Inferior parietal cortex (tissue), 1 donor: ENCODE results near the gene ZNF862.

Experiments used
- DNase-seq: peaks from one replicate; pipeline ENCODE4 v3.0.0-alpha.2; 2016; ENCODE audit errors: extremely low spot score

Gene ZNF862

DNA sequence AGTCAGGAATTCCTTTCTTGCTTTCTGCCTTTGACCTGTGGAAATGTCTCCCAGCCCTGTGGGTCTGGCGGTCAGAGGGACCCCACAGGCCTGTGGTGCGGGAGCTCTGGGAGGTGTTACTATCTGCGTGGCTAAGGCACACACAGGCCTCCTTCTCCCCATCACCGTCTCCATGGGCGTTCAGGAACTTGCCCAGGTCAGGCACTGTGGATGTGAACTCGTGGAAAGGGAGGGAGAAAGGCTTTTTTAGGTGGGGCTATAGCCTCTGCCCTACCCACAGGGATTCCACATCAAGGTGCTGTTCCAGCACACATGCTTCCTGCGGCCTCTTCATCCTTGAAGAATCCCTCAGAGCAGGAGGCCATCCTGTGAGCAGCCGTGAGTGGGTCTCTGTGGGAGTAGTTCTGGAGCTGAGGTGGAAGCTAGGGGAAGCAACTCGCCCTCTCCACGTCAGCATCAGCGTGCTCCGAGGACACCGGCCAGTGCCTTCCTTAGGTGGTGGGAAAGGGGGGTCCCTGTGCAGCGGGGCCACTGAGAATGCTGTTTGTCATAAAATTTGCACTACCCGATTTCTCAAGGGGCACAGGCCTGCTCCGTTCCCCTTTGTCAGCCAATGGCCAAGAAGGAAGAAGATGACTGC is 28.1 kb downstream of the ZNF862 start:
- no peak for DNase-seq

DNA sequence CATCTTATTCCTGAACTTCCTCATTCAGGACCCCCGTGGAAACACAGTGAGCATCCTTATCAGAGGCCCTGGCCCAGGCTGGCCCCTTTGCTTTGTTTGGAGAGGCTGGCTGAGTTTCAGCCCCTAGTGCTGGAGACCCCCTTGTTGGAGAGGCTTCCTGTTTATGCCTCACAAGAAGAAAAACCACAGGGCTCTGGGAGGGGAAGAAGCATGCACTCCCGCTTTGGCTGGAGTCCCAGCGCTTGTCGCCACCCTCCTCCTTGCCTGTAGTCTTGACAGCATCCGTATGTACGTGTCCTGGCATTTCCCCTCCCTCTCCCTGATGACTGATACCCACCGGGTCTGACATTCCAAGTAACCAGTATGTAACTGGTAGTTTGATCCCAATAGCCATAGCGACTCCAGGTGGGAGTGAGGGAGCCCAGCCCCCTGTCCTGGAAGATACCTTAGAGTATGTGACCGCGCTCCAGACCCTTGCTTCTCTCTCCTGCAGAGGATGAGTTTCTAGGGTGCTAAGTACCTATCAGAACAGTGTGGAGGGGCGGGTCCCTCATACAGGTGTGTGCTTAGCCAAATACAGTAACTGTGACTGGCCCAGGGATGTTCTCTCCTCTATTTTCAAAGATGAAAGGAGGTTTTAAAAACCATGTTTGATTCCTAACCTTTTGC is 28.7 kb downstream of the ZNF862 start:
- no peak for DNase-seq

DNA sequence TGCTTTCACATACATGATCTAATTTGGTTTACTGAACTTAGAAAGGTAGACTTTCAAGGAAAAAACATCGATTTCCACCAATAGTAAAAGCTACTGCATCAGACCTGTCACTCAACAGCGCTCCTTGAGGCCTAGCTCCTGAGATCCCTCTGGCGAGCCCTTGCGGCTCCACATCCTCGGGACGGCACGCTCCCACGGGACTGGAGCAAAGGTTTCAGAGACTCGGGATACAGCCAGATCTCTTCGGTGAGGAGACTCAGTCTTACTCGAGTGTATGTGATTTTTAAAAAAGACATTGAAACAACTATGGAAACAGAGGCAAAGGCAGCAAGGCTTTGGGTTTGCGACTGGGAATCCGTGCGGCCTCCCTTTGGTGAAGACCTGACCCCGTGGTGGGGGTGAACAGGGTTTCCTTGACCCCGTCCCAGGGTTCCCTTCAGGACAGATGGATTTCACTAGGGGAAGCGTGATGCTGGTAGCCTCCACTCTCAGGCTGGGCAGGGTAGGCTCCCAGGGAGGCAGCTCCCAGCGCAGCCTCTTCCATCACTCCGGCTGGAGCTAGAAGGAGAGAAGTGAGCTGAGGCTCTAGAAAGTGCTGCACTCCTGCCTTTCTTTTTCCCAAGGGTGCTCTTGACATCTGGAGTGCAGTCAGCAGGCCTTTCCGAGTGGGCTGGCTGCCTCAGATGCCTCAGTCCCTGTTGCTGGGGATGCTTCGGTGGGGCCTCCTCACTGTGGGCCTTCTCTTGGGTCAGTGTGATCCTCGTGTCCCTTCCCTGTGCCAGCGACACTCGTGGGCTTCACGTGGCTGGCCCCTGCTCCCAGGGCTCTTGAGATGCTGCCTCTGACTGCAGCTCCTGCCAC is 29.8 kb downstream of the ZNF862 start:
- DNase-seq: no peak

DNA sequence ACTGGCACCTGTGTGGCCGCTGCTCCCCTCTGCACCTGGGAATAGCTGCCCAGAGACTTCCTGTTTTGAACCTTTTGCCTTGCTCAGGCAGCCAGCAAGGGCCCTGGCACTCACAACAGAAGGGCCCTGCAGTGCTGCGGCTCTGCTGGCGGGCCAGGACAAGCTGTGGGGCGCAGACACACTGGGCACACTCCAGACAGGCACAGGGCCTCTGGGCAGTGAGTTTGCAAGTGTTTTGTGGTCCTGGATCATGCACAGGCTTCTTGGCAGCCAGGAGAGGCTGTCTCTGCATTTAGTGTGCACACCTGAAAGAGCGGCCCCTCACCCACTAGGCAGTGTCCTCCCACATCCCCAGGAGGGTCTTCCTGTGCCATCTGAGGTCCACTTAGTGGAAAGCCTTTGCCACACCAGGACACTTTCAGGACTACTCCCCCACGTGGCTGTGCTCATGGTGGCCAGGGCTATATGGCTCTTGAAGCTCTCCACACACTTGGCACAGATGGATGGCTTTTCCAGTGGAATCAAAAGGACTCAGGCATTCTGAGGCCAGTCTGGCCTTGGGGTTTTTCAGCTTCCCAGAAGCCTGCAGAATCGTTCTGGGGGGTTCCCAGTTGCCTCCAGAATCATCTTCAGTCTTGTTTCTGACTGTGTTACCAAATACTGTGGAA is 30.6 kb downstream of the ZNF862 start:
- no peak for DNase-seq

DNA sequence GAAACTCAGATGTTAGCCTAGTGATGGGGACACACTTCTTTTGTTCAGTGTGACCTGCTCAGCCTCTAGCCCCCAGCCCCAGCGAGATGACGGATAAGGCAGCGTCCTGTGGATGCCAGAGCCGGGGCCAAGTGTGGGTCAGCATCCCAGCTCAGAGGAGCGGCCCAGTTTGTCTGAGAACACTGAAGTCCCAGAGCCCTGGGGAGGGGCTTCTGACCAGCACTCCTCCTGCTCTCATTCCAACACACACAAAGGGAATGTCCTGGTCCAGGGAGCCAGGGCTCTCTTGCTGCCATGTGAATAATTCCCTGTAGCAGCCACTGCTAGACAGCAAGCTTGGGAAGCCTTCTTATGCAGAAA is 31.1 kb downstream of the ZNF862 start:
- DNase-seq: no peak

DNA sequence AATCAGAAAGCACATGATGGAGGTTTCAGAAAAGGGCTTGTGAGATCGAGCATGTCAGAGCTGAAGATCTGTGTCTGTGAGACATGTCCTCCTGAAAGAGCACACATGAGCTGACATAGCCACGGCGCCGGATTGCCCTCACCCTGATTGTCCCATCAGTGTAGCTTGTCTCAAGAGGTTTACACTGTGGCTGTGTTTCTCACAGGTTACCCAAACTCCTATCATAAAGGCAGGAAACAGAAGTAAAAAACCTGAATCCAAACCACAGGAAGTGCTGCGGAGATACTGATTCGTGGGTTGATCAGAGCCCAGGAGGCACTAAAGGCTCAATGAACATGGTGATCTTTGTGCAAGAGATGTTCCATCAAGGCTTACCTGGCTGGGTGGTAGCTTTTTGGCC is 31.7 kb downstream of the ZNF862 start:
- no peak for DNase-seq

DNA sequence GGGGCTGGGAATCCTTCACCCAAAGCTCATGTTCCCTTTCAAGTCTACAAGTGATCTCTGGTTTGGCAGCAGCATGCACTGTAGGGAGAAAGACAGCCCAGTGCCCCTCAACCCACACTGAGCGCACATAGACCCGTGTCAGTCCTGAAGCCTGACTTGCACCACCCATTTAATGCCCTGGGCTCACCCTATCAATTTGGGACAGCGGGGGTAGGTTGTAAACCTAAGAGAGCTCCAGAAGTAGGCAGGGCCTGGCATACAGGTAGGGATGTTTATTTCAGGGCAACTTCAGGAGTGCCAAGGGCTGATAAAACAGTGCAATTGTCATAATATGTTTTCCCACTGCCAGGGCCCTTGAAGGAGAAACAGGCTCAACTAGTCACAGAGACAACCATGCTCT is 32.1 kb downstream of the ZNF862 start:
- DNase-seq: no peak

DNA sequence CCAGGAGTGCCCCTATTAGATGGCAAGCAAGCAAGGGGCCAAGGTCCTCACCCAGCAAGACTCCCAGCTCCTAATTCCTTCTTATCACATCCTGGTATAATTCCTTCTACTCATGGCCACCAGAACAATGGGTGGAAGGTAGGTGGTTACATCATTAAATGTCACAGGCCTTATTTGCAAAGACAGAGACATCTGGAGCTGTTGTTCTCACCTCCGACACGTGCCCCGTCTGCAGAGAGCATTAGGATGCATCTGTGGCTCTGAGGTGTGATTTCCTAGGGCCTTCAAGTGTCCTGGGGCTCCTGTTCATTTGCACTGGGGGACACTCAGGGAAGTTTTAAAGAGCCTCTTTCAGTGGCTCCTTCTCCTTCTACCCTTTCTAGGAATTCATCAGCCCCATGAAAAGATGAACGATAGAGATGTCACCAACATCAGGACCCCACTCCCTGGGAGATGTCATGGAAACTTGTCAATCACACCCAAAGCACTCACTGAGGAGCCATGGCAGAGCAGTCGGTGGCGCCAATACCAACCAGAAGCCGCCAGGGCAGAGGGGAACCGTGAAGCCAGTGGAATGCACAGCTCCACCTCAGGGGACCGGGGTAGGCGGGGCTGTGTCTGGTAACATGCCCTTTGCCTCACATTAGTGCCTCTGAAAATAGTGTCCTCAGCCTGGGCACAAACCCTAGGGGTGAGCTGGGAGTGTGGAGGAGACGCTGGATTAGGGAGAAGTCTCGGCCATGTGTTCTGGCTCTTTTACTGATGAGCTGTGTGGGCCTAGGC is 32.7 kb downstream of the ZNF862 start:
- no peak for DNase-seq

DNA sequence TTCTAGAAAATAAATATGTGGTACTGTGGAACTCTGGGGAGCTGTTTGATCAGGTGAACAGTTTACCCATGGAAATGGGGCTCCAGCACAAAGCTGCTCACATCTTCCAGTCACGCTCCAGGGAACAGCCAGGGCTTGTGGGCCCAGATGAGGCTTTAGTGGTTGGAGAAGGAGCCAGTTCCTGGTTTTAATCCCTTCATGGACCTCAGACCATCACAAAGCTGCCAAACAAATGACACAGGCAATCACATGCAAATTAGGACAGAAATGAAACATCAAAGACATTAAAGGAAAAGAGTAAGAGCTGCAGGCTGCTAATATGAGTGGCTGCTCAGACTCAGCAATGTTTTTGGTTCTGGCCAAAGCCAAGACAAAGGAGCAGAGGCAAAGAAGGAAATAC is 33.4 kb downstream of the ZNF862 start:
- DNase-seq: no peak

DNA sequence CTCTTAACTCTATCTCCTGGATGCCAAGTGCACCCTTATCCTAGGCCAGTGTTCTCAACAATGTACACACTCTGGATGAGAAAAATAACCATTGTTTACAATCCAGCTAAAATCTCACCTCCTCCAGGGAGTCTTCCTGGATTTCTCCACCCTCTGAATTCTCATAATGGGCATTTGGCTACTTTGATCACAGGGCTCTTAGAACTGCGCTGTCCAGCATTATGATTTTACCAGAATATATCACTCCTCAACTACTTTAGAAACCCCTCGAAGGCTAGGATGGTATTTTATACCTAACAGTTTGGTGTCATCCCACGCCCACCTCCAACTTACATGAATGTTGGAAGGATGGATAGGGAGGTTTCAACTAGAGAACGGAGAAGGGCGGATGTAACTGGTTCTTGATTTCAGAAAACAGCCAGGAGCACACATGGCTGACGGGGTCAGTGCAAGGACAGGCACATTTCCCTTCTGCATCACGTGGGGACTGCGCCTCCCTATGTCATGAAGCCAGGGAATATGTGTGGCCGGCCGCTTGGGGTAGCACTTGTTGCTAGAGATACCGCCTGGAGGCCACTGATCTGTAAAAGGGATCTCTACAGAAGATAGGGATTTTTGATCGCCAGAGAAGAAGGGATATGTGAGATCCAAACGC is 34.4 kb downstream of the ZNF862 start:
- peak; percentile 76 for DNase-seq

DNA sequence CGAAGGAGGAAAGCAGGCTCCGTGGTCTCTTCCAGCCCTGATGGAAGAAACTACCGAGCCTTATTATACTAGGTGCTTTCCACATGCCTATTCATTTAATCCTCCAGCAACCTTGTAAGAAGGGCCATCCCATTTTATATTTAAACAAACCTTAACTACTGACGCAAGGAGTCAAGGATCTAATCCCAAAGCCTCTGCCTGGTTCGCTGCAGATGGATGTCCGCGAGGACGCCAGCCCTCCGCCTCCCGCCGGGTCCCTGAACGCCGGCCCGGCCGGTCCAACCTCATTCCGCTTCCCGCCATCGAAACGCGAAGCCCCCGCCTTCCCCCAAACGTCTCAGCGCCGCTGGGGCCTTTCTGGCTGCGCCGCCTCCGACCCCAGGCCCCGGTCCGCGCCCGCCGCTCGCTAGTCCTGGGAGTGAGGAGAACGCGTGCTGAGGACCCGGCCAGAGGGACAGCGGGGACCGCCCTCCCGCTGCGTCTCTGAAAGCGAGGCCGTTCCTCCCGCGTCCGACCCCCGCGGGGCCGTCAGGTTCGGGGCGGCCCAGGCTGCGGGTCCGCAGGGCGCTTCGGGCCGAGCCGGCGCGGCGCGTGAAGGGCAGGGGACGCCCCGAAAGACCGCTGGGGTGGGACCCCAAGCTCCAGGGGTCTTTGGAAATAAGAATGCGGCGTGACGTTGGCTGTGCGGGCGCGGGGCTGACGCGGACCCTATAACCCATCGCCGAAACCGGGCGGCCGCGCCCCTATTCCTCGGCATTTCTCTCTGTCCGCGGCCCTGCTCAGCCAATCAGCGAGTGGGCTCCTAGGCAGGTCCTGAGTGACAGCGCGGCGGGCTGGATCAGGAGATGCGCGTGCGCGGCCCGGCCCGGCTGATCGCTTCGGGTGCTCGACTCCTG is 35.1 kb downstream of the ZNF862 start, which contains the start of gene ATP6V0E2:
Gene ATP6V0E2 (plus strand): TSS at position 896 of the 896 bp plus-strand sequence. CDS start 97 bp downstream, outside the sequence.
- peak; percentile 95 for DNase-seq

DNA sequence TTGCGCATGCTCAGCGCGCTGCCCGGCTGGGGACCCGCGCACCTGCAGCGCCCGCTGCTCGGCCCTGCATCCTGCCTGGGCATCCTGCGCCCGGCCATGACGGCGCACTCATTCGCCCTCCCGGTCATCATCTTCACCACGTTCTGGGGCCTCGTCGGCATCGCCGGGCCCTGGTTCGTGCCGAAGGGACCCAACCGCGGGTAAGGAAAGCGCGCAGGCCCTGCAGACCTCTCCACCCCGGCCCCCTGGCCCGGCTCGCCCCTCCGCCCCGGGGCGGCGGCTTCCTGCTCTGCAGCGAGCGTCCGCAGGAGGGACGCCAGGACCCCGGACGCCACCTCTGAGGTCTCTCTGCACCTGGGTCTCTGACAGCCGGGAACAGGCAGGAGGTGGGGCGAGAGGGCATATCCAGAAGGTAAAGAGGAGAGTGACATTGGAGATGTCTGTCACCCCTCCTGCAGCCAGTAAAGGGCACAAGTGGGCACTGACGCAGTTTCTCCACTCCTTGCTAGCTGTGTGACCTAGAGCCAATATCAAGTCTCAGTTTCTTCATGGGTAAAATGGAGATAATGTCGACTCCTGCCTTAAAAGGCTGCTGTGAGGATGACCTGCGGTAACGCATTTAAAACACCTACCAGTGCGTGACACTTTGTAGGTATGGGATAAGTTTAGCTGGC is 35.9 kb downstream of the ZNF862 start:
- DNase-seq: no peak

DNA sequence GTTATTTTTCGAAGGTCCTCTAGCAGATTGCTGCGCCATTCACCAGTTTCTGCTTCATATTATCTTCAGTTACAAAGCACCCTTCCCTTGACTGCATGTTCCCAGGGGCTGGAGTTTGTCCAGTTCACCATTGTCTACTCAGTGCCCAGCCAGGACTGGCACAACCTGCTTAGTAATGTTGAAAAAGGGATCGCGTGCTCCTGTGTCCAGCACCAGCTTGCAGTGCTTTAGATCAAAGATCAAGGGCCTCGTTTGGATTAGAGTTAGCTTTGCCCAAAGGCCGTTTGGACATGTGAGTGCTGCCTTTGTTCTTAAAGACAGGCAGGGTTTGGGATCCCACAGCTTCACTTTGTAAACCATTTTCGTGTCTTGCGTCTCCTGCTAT is 36.5 kb downstream of the ZNF862 start:
- no peak for DNase-seq

DNA sequence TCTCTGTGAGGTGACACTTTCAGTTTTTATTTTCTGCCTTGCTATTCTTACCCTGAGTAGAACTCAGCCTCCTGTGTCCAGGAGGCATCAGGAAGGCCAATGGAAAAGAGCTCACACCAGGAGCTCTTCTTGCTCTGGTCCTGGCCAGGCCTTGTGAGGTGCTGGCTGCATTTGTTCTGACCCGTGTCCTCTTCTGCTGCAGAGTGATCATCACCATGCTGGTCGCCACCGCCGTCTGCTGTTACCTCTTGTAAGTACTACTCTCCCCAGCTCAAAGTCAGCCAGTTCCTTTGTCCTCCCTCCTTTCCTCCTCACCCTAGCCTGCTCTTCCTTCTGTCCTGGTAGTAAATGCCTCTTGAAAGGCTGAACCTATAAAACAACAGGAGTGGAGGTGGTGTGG is 37.2 kb downstream of the ZNF862 start:
- DNase-seq: no peak

DNA sequence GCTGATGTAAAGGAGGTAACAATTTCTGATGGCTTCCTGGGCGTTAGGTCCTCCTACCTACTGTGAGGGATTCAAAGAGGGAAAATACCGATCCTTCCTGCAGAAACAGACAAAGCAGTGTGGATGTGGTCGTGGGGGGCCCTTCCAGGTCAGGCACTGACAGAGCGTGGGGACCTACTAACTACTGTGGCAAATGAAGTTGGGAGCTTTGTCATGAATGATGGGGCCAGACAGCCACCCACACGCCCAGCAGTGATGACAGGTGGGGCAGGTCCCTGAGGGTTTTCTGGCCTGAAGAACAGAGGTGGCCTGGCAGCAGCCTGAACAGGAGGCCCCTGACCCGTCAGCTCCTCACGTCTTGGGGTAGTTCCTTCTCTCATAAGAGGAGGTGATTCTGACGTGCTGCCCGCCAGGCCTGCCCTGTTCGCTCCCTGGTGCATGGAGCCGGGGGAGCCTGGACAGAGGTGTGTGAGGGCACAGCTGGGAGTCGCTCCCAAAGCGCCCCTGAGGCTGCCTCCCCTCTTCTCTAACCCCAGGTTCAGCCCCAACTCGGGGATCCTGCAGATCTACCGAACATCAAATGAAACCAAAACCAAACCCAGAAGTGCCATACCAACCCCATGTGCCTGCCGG is 39.8 kb downstream of the ZNF862 start:
- DNase-seq: no peak

DNA sequence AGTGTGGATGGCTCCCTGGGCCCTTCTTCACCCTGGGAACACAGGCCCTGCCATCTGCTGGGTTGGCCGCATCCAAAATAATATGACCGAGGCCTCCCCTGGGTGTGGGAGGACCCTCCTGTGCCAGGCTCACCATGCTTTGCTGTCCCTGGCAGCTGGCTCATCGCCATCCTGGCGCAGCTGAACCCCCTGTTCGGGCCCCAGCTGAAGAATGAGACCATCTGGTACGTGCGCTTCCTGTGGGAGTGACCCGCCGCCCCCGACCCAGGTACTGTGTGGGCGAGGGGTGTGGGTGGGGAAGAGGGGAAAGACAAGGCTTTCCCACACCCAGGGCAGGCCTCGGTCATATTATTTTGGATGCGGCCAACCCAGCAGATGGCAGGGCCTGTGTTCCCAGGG is 40.3 kb downstream of the ZNF862 start:
- DNase-seq: no peak

DNA sequence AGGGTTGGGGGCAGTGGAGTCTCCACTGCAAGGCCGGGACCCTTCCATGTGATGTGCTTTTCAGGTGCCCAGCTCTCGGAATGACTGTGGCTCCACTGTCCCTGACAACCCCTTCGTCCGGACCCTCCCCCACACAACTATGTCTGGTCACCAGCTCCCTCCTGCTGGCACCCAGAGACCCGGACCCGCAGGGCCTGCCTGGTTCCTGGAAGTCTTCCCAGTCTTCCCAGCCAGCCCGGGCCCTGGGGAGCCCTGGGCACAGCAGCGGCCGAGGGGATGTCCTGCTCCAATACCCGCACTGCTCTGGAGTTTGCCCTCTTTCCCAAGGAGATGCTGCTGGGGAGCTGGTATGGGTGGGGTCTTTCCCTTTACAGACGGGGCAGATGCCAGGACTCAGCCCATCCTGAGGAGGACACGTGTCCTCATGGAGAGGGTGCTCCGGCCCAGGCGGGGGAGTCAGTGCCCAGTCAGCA is 41.1 kb downstream of the ZNF862 start:
- no peak for DNase-seq

DNA sequence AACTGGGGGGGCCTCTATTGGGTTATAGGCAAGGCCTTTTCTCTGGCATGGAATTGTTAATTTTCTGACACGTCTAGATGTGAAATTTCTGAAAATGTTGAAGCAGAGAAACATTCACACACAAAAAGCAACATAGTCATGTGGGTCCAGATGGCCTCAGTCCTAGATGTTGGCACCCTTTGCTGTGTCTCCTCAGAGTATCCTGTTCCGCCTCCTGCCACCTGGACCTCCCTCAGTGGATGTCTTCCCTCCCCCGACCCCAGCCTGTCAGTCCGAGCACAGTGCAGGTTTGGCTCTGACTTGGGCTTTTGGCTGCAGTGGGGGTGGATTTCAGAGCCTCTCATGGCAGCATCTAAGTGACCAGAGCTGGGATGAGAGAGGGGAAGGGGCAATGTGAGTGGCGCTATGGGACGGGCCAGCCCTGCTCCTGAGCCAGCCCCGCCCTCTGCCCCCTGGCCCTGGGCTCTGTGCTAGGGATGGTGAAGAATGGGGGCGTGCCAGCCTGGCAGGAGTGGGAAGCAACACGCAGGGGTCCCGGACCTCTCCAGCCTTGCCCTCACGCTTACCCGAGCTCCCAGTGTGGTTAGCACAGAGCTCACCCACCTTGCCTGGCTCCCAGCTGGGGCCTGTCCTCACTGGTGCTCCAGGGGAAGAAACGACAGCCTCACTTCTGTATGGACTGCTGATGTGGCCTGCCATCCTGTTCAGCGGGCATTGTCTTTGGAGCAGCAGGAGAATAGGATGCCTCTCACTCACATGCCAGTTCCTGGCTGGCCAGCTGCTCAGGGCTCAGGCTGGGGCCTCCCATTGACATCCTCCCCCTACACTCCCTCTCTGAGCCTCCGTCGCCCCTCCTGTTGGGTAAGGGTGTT is 41.8 kb downstream of the ZNF862 start:
- no peak for DNase-seq
